GM18907 (cell line): Measurements from ENCODE around the gene GEMIN4.
"Not testable (repeated sequence)": the region's sequence is repeated elsewhere in the genome, so short reads cannot be mapped to it uniquely, and the experiment has no call there.

Source experiments
- ATAC-seq: cut with Tn5 transposase; IDR thresholded peaks from one replicate; pipeline ENCODE4 v1.9.1; 2021; ENCODE audit warnings: mild to moderate bottlenecking, moderate library complexity; ENCODE audit not compliant: unreplicated experiment

Gene GEMIN4

GRCh38 chr17:781805-782731, 30.0 kb upstream of the GEMIN4 start, which contains the start of the genes GLOD4 and MRM3:
TSS of gene GLOD4 (minus strand) at chr17:782280. CDS start at chr17:782255, 25 bp downstream.
TSS of gene MRM3 (plus strand) at chr17:782353. CDS start at chr17:782379, 26 bp downstream.
- peak; percentile 84 for ATAC-seq

GRCh38 chr17:778096-778495, 26.0 kb upstream of the GEMIN4 start:
- no peak for ATAC-seq

GRCh38 chr17:774313-774584, 22.2 kb upstream of the GEMIN4 start:
- no peak for ATAC-seq

- no peak for ATAC-seq
These were observed 21.6 kb upstream of the GEMIN4 start for GRCh38 chr17:773467-774312.

GRCh38 chr17:773016-773415, 21.0 kb upstream of the GEMIN4 start:
- no peak for ATAC-seq

- no peak for ATAC-seq
These were observed 15.0 kb upstream of the GEMIN4 start for GRCh38 chr17:767076-767475.

- ATAC-seq, result no peak
These were observed 8.3 kb upstream of the GEMIN4 start for GRCh38 chr17:760371-760770.

GRCh38 chr17:759964-760363, 7.9 kb upstream of the GEMIN4 start:
- no peak for ATAC-seq

GRCh38 chr17:756010-756567, 4.0 kb upstream of the GEMIN4 start:
- not testable (repeated sequence) for ATAC-seq

GRCh38 chr17:755319-755961, 3.4 kb upstream of the GEMIN4 start:
- not testable (repeated sequence) for ATAC-seq

GRCh38 chr17:753418-753817, 1.4 kb upstream of the GEMIN4 start:
- ATAC-seq, result no peak

GRCh38 chr17:752620-753219, 656 bp upstream of the GEMIN4 start:
- no peak for ATAC-seq

- ATAC-seq, result peak; percentile 40
These were observed 629 bp downstream of the GEMIN4 start for GRCh38 chr17:751269-752001.

- no peak for ATAC-seq
These were observed 1.5 kb downstream of the GEMIN4 start for GRCh38 chr17:750431-751037.

GRCh38 chr17:749359-749758, 2.7 kb downstream of the GEMIN4 start:
- not testable (repeated sequence) for ATAC-seq

- ATAC-seq, result not testable (repeated sequence)
These were observed 3.5 kb downstream of the GEMIN4 start for GRCh38 chr17:748604-749003.

GRCh38 chr17:746783-747629, 5.1 kb downstream of the GEMIN4 start:
- no peak for ATAC-seq

GRCh38 chr17:746181-746580, 5.9 kb downstream of the GEMIN4 start:
- ATAC-seq, result no peak

GRCh38 chr17:745406-745805, 6.7 kb downstream of the GEMIN4 start:
- ATAC-seq, result no peak
